ENCODE results near the gene HNRNPM. TPM values are rescaled to one million over a fixed set of nuclear protein-coding genes. Genes with fewer than 3 reads are reported as not detected.
A peak's percentile ranks its signal among the peaks of the same experiment; 100 is the strongest.

HNRNPM gene
- total RNA-seq, 1 experiment from 2014 or later: 468 TPM

DNA sequence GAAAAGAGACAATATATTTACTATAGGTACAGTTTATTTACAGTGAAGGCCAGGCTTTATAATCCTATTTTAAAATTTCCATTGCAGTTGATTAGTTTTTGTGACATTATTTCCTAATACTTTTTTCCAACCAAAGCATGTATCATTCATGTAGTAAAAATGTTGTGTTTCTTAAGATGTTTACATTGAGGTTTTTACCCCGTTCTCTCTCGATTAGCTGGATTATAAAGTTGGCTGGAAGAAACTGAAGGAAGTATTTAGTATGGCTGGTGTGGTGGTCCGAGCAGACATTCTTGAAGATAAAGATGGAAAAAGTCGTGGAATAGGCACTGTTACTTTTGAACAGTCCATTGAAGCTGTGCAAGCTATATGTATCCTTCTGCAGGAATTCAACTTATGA is 21.2 kb downstream of the HNRNPM start:
- Histone ChIP-seq H3K27ac (ENCODE audit: insufficient read length, low read depth, low read length) (no peak overlapping the region), H2AK5ac (ENCODE audit: insufficient read length, low read length) (no peak overlapping the region), H4K20me1 (ENCODE audit: control insufficient read depth, insufficient read depth, insufficient read length) (no peaks in the 10 kb centered on the region), H2AFZ (ENCODE audit: low read length) (no peak overlapping the region), H3K4ac (ENCODE audit: low read depth, low read length) (no peak overlapping the region), H2BK15ac (ENCODE audit: low read depth, low read length) (no peak overlapping the region), H3K27me3 (ENCODE audit: insufficient read depth, low read length) (no peaks in the 10 kb centered on the region), H3K79me2 (ENCODE audit: insufficient read depth, low read length) (peaks cover 34% of the 10 kb centered on the region; the same call in 1 of the 2 replicates), H3K9ac (ENCODE audit: extremely low read depth, insufficient read length, low read length) (no peak overlapping the region), H3K79me1 (ENCODE audit: insufficient read depth, low read depth, low read length, poor library complexity, severe bottlenecking) (peaks cover 14% of the 10 kb centered on the region), H2BK20ac (ENCODE audit: low read depth, low read length, poor library complexity, severe bottlenecking) (no peak overlapping the region), H4K8ac (replicated peaks; ENCODE audit: insufficient read length, low read depth, low read length) (no peak overlapping the region), H3K23ac (ENCODE audit: insufficient read length, low read depth, low read length) (no peak overlapping the region), H3K18ac (ENCODE audit: insufficient read length, low read depth, low read length) (no peak overlapping the region), H3K4me1 (ENCODE audit: insufficient read depth, low read length) (no peaks in the 10 kb centered on the region; the same call in 1 of the 2 replicates), H2BK120ac (ENCODE audit: low read depth, low read length, poor library complexity, severe bottlenecking) (no peak overlapping the region), H2BK5ac (ENCODE audit: insufficient read length, low read length) (no peak overlapping the region), H3K56ac (ENCODE audit: insufficient read length, low read depth, low read length) (no peak overlapping the region), H3K9me3 (ENCODE audit: control insufficient read depth, low read depth, low read length) (no peaks in the 10 kb centered on the region), H3K14ac (ENCODE audit: insufficient read depth, low read length) (no peak overlapping the region), H3K23me2 (ENCODE audit: insufficient read length, low read depth, low read length, poor library complexity, severe bottlenecking) (no peaks in the 10 kb centered on the region), H2BK12ac (ENCODE audit: insufficient read length, low read depth, low read length) (no peak overlapping the region), H4K91ac (ENCODE audit: insufficient read length, low read depth, low read length) (no peak overlapping the region), H4K5ac (ENCODE audit: insufficient read length, low read depth, low read length) (no peak overlapping the region), H3T11ph (ENCODE audit: low read length) (no peak overlapping the region), H3K4me2 (ENCODE audit: insufficient read depth, insufficient read length, low read length) (no peak overlapping the region)
- Mint-ChIP-seq H3K27ac (peak overlapping the region in 1 of 3 experiments; percentile 23; a peak in 2 of 7 replicates), H3K4me3 (no peak overlapping the region), H3K27me3 (ENCODE audit: low read depth) (no peaks in the 10 kb centered on the region), H3K4me1 (peaks cover 4 to 9% of the 10 kb centered on the region in 2 experiments), H3K9me3 (no peaks in the 10 kb centered on the region), H3K36me3 (ENCODE audit: insufficient read depth in 1 of 3, low read depth in 3 of 3) (peaks cover 69 to 93% (median 90%) of the 10 kb centered on the region in 3 experiments)
- TF ChIP-seq, protein P1, sequence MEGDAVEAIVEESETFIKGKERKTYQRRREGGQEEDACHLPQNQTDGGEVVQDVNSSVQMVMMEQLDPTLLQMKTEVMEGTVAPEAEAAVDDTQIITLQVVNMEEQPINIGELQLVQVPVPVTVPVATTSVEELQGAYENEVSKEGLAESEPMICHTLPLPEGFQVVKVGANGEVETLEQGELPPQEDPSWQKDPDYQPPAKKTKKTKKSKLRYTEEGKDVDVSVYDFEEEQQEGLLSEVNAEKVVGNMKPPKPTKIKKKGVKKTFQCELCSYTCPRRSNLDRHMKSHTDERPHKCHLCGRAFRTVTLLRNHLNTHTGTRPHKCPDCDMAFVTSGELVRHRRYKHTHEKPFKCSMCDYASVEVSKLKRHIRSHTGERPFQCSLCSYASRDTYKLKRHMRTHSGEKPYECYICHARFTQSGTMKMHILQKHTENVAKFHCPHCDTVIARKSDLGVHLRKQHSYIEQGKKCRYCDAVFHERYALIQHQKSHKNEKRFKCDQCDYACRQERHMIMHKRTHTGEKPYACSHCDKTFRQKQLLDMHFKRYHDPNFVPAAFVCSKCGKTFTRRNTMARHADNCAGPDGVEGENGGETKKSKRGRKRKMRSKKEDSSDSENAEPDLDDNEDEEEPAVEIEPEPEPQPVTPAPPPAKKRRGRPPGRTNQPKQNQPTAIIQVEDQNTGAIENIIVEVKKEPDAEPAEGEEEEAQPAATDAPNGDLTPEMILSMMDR (conservative IDR thresholded peaks at IDR 0.05): no peak
- WGBS (ENCODE audit: extremely low coverage, insufficient read length, low lambda C conversion rate): no CpG with 5 or more reads among the region's 4 CpGs
- DNase-seq: no peak

Measured in H9 (cell line).